Non-pigmented ciliary epithelial cell (primary cell): ENCODE results near the gene TGM5.

Experiments used
- DNase-seq: peaks from one replicate; pipeline ENCODE4 v3.0.0-alpha.2; 2010; ENCODE audit warnings: low read depth

TGM5 gene

GRCh38 chr15:43190178-43190577 lies 76.5 kb downstream of the TGM5 start:
- no peak for DNase-seq

- DNase-seq = no peak
Observed at GRCh38 chr15:43189296-43189695, 77.4 kb downstream of the TGM5 start.

- DNase-seq = peak; percentile 31
Observed at GRCh38 chr15:43187544-43188155, 79.1 kb downstream of the TGM5 start.

- no peak for DNase-seq
Observed at GRCh38 chr15:43186003-43186353, 80.8 kb downstream of the TGM5 start.

GRCh38 chr15:43185157-43186002 lies 81.3 kb downstream of the TGM5 start, which contains the start of gene CCNDBP1:
Gene CCNDBP1, plus strand, starts transcription at chr15:43185403. Its CDS starts 96 bp downstream, at chr15:43185499.
- no peak for DNase-seq

GRCh38 chr15:43184407-43185124 lies 82.2 kb downstream of the TGM5 start:
- no peak for DNase-seq

- no peak for DNase-seq
Observed at GRCh38 chr15:43183270-43183669, 83.5 kb downstream of the TGM5 start.
